Measurements from ENCODE around the gene PDLIM4. TPM values are rescaled to one million over a fixed set of nuclear protein-coding genes. Genes with fewer than 3 reads are reported as not detected.

PDLIM4 gene
- polyA plus RNA-seq, 2 of the 4 experiments (the other 2 are of a cell fraction), result 0.09 TPM; not detected in 1

- TF ChIP-seq TP53 (CRISPR knock-in tag; IDR thresholded peaks at IDR 0.05) (no peak), HOXB5 (CRISPR knock-in tag; IDR thresholded peaks at IDR 0.05) (no peak), RFX5 (IDR thresholded peaks at IDR 0.05) (no peak), CBX8 (IDR thresholded peaks at IDR 0.05) (no peak), RAD21 (conservative IDR thresholded peaks at IDR 0.05 in 1 of 2, IDR thresholded peaks at IDR 0.05 in 1 of 2) (no peak), USF2 (IDR thresholded peaks at IDR 0.05) (no peak), RARB (CRISPR knock-in tag; IDR thresholded peaks at IDR 0.05) (no peak), BHLHE40 (IDR thresholded peaks at IDR 0.05; ENCODE audit: low read depth, low read length) (no peak), ELK1 (IDR thresholded peaks at IDR 0.05; ENCODE audit: low read depth, low read length) (no peak), ESRRA (IDR thresholded peaks at IDR 0.05; ENCODE audit: borderline replicate concordance, low read length) (no peak)
- CTCF ChIA-PET, result interaction anchor here (1.0 to 1.2 kb wide), 3 partner anchors 30 to 83 kb away, joined by 3 to 4 read pairs (median 3); no protein-coding TSS in a partner anchor
- no peak overlapping the region for H3K27ac ChIP-seq
- POLR2A ChIA-PET, result no interaction called here
- WGBS (ENCODE audit: missing lambda C conversion rate), result 86% methylated on average over 6 of the region's 7 CpGs
- no peak for ATAC-seq
- H3K4me3 ChIP-seq, result no peak overlapping the region
- H3K9me3 ChIP-seq, result no peaks in the 10 kb centered on the region
- no peak overlapping the region for H3K4me2 ChIP-seq
- FAIRE-seq, result no peak
- no peaks in the 10 kb centered on the region for H3K4me1 ChIP-seq
- no peak for DNase-seq (ENCODE audit: low read depth in 1 of 2, low spot score in 1 of 2)
Measured at GRCh38 chr5:132233811-132234683, 23.4 kb upstream of the PDLIM4 start.

GRCh38 chr5:132234684-132235062, 22.8 kb upstream of the PDLIM4 start:
- WGBS (ENCODE audit: missing lambda C conversion rate), result 66% methylated on average over 2 of the region's 2 CpGs
- ChIA-PET CTCF (interaction anchor here (1.0 to 1.2 kb wide), 3 partner anchors 29 to 82 kb away, joined by 3 to 4 read pairs (median 3); no protein-coding TSS in a partner anchor), POLR2A (no interaction called here)
- ATAC-seq (no peak), FAIRE-seq (no peak), DNase-seq (ENCODE audit: low read depth in 1 of 2, low spot score in 1 of 2) (no peak)
- Histone ChIP-seq H3K9me3 (no peaks in the 10 kb centered on the region), H3K4me2 (no peak overlapping the region), H3K27ac (no peak overlapping the region), H3K4me1 (no peaks in the 10 kb centered on the region), H3K4me3 (no peak overlapping the region)
- no peak for TF ChIP-seq MAX (IDR thresholded peaks at IDR 0.05)
- TF ChIP-seq MYC (IDR thresholded peaks at IDR 0.05; ENCODE audit: borderline replicate concordance, low read length), result no peak
- TF ChIP-seq HOXA7 (CRISPR knock-in tag; IDR thresholded peaks at IDR 0.05), result no peak
- TF ChIP-seq HEYL (CRISPR knock-in tag; IDR thresholded peaks at IDR 0.05), result no peak
- TF ChIP-seq CTCF (IDR thresholded peaks at IDR 0.05), result no peak
- TF ChIP-seq HOXB5 (CRISPR knock-in tag; IDR thresholded peaks at IDR 0.05), result no peak
- no peak for TF ChIP-seq E2F6 (IDR thresholded peaks at IDR 0.05; ENCODE audit: borderline replicate concordance, low read depth)
- TF ChIP-seq TFCP2L1 (CRISPR knock-in tag; IDR thresholded peaks at IDR 0.05), result no peak
- TF ChIP-seq SMC3 (IDR thresholded peaks at IDR 0.05), result no peak
- no peak for TF ChIP-seq PHF8 (IDR thresholded peaks at IDR 0.05; ENCODE audit: borderline replicate concordance, low read depth)
- no peak for TF ChIP-seq ZSCAN20 (CRISPR knock-in tag; IDR thresholded peaks at IDR 0.05)
- no peak for TF ChIP-seq PBX3 (IDR thresholded peaks at IDR 0.05)
- no peak for TF ChIP-seq CHD2 (IDR thresholded peaks at IDR 0.05; ENCODE audit: low read length, partially characterized antibody)
- TF ChIP-seq ELK1 (IDR thresholded peaks at IDR 0.05; ENCODE audit: low read depth, low read length), result no peak
- no peak for TF ChIP-seq CEBPB (IDR thresholded peaks at IDR 0.05)
- TF ChIP-seq CBX8 (IDR thresholded peaks at IDR 0.05), result no peak
- no peak for TF ChIP-seq BHLHE40 (IDR thresholded peaks at IDR 0.05; ENCODE audit: low read depth, low read length)
- TF ChIP-seq MAFK (IDR thresholded peaks at IDR 0.05; ENCODE audit: partially characterized antibody), result no peak

Data from A549 (cell line).